ENCODE measurements around the gene NT5C3A.

The NT5C3A gene

GRCh38 chr7:33073243-33073642 is 10.7 kb upstream of the NT5C3A start:
- no peak for DNase-seq

- DNase-seq: no peak
Observed at GRCh38 chr7:33072471-33072870, 9.9 kb upstream of the NT5C3A start.

- DNase-seq: no peak
Observed at GRCh38 chr7:33070831-33071230, 8.3 kb upstream of the NT5C3A start.

- DNase-seq: no peak
Observed at GRCh38 chr7:33070277-33070676, 7.7 kb upstream of the NT5C3A start.

GRCh38 chr7:33067921-33068320 is 5.3 kb upstream of the NT5C3A start:
- no peak for DNase-seq

- no peak for DNase-seq
Observed at GRCh38 chr7:33066771-33067170, 4.2 kb upstream of the NT5C3A start.

GRCh38 chr7:33065981-33066380 is 3.4 kb upstream of the NT5C3A start:
- DNase-seq: no peak

- DNase-seq: peak; percentile 91
Observed at GRCh38 chr7:33062782-33063443, 337 bp upstream of the NT5C3A start.

GRCh38 chr7:33061282-33061937 is 1.2 kb downstream of the NT5C3A start:
- DNase-seq: no peak

GRCh38 chr7:33059635-33060034 is 2.9 kb downstream of the NT5C3A start:
- no peak for DNase-seq

GRCh38 chr7:33055158-33055557 is 7.4 kb downstream of the NT5C3A start:
- no peak for DNase-seq

- DNase-seq: no peak
Observed at GRCh38 chr7:33054261-33054964, 8.2 kb downstream of the NT5C3A start.

- no peak for DNase-seq
Observed at GRCh38 chr7:33053721-33054120, 8.9 kb downstream of the NT5C3A start.

- no peak for DNase-seq
Observed at GRCh38 chr7:33050535-33051318, 11.8 kb downstream of the NT5C3A start.

GRCh38 chr7:33048704-33049103 is 13.9 kb downstream of the NT5C3A start:
- no peak for DNase-seq

- no peak for DNase-seq
Observed at GRCh38 chr7:33048257-33048656, 14.3 kb downstream of the NT5C3A start.

GRCh38 chr7:33044986-33045385 is 17.6 kb downstream of the NT5C3A start:
- no peak for DNase-seq

GRCh38 chr7:33044401-33044718 is 18.2 kb downstream of the NT5C3A start:
- no peak for DNase-seq

- no peak for DNase-seq
Observed at GRCh38 chr7:33043501-33044400, 18.8 kb downstream of the NT5C3A start.

- DNase-seq: no peak
Observed at GRCh38 chr7:33041631-33042428, 20.7 kb downstream of the NT5C3A start.

- peak; percentile 23 for DNase-seq
Observed at GRCh38 chr7:33040803-33041516, 21.6 kb downstream of the NT5C3A start.
